Ramos (cell line): Measurements from ENCODE around the gene PDLIM5.

Experiments used
- in situ Hi-C: fragments of 300-500 bp; cut with MboI; formaldehyde crosslinking; loops from one replicate; pipeline ENCODE4 v1.14.3; 2022; ENCODE audit warnings: low sequenced_read_pairs; ENCODE audit not compliant: unreplicated experiment

PDLIM5 gene, protein sequence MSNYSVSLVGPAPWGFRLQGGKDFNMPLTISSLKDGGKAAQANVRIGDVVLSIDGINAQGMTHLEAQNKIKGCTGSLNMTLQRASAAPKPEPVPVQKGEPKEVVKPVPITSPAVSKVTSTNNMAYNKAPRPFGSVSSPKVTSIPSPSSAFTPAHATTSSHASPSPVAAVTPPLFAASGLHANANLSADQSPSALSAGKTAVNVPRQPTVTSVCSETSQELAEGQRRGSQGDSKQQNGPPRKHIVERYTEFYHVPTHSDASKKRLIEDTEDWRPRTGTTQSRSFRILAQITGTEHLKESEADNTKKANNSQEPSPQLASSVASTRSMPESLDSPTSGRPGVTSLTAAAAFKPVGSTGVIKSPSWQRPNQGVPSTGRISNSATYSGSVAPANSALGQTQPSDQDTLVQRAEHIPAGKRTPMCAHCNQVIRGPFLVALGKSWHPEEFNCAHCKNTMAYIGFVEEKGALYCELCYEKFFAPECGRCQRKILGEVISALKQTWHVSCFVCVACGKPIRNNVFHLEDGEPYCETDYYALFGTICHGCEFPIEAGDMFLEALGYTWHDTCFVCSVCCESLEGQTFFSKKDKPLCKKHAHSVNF

DNA sequence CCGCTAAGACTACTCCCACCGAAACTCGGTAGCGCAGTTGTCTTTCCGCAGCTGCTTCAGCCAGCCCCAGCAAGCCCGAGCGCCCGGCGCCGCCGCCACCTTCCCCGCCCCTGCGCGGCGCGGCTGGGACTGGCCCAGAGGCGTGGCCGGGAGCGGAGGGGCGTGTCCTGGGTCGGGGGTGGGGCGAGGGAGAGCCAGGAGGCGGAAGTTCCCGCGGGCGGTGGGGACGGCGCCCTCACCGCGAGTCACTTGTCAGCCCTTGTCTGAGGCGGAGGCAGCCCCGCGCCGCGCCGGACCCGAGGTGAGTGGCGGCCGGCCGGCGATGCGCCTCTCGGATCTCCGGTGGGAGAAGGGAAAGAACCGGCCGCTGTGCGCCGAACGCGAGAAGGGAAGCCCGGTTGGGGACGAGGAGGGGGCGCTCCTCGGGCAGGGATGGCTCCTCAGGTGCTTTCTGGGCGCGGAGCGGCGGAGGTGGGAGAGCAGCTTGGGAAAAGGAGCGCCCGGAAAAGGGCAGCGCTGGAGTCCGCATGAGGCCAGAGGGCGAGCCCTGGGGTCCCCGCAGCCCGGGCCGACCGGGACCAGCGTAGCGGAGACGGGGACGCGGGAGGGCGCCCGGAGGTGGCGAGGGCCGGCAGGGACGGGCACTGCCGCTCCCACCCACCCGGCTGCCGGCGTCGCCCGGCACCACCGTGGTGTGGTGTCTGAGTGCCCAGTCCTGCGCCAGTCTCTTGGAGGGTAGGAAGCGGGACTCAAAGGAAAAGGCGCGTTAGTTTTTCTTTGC, at the start of gene PDLIM5:
PDLIM5 (plus strand) TSS at position 248 of the 781 bp plus-strand sequence. CDS start 3,347 bp downstream, outside the sequence.
- in situ Hi-C loops, result no loop called here

DNA sequence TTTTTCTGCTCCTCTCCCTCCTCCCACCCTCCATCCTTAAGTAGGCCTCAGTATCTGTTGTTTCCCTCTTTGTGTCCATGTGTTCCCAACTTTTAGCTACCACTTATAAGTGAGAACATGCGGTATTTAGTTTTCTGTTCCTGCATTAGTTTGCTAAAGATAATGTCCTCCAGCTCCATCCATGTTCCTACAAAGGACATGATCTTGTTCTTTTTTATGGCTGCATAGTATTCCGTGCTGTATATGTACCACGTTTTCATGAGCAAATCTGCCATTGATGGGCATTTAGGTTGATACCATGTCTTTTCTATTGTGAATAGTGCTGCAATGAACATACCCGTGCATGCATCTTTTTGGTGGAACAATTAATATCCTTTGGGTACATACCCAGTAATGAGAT, 49.3 kb upstream of the PDLIM5 start:
- in situ Hi-C loops, result loop anchor here (10.0 kb wide), 2 partner anchors 192 to 608 kb away; no protein-coding TSS in a partner anchor

DNA sequence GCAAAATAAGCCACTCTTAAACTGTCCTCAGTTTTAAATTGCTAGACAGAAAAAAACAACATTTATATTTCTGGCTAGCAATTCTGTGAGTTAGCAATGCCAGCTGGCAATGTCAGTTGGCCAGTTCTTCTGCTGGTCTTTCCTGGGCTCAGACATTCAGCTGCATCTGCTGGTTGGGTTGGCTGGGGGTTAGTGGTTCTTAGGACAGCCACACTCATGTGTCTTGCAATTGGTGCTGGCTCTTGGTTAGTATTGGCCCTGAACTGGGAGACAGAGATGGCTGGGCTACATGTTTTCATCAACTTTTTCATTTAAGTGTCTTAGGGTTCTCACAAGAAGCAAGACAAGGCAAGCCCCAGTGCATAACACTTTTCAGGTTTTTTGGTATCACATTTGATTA, 48.0 kb upstream of the PDLIM5 start:
- in situ Hi-C loops, result loop anchor here (10.0 kb wide), 2 partner anchors 191 to 609 kb away; no protein-coding TSS in a partner anchor

DNA sequence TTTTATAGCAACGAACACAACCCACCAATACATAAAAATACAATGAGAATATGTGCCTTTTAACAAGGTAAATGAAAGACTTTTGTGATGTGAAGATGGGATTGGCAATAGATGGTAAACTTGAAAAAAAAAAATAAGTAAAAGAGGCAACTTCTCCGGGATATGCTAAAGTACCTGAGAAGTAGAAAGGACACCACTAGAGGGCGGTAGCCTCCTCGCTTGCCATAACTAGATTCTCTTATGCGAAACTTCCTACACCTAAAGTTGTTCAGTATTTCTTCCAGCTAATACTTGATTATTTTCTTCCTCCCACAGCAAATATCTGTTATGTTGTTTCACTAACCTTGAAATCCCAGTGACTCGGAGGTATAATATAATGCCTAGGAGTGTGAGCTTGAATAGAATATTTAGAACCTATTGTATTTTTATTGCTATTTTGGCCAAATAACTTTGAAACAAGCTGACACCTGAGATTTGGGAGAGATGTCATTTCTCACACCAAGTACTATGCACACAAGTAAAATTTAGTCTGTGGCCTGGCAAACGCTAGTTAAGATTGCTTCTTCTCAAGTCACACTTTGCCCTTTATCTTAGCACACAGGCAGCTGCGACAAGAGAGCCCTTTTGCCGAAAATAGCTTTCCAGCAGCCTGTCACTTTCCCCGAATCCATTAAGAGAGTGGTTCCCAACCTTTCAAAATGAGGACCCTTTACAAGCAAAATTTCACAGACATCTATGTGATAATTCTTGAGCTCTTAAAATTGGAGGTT, 44.9 kb upstream of the PDLIM5 start:
- in situ Hi-C loops, result loop anchor here (10.0 kb wide), 2 partner anchors 188 to 612 kb away; no protein-coding TSS in a partner anchor

DNA sequence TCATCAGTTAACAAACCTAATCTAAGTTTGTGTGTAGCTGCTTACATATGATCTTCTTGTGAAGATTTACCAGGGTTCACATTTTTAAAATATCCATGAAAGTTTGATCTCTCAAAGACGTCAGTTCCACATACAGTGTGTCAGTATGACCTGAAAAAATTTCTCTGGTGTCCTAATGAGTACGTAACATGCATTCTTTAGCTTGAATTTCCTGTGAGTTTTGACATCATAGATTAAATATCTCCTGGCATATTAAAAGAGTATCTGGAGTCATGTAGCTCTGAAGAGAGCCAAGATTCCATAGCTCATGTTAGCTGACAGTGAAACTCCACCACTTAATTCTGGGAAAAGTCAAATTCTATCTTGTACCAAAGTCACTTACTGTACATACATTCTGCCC, 43.9 kb upstream of the PDLIM5 start:
- in situ Hi-C loops, result loop anchor here (10.0 kb wide), 2 partner anchors 187 to 613 kb away; no protein-coding TSS in a partner anchor

DNA sequence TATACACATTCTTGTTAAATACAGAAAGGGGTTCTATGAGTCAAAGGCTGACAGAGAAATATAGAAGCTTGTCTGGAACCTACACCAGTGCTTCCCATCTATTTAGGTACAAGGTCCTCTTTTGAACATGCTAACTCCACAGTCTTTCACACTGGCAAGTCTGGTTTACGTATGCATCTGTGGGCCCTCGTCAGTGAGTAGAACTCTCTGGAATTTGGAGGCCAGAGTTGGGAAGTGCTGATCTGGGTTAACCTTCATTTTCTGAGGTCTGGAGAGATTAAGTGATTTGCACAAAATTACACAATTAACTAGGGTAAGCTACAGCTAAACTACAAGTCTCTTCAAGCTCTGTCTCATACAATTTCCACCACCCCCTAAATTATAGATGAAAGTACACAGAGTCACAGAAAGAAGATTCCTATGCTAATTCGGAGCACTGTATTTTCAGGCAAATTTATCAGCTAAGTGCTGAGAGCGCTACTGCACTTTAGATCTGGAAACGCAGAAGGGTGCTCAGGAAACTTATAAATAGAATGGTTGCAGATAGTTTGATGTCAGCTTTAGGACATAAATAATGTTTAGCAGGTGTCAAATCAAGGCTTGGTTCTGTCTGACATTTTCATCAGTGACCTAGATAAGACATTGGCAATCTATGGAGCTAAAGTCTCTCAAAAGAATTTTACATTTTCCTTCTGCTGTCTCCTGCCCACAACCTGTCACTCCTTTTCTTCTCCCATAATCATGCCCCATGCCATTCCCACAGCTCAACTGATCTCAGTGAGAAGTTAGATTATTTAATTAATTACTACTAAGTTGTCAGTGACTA, 43.0 kb upstream of the PDLIM5 start:
- in situ Hi-C loops, result loop anchor here (10.0 kb wide), 2 partner anchors 186 to 614 kb away; no protein-coding TSS in a partner anchor

DNA sequence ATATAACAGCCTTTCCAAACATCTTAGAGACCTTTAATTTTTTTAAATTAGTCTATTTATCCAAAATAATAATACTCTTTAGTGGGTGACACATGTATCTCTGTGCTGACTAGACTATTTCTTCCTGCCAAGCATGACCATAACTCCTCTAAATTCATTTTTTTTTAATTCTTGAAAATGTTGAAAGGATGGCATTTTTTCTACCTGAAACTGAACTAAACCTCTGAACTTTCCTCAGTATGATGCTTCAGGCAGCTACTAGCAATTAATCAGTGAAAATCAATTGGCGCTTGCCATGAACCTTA, 42.4 kb upstream of the PDLIM5 start:
- in situ Hi-C loops, result loop anchor here (10.0 kb wide), 2 partner anchors 185 to 615 kb away; no protein-coding TSS in a partner anchor

DNA sequence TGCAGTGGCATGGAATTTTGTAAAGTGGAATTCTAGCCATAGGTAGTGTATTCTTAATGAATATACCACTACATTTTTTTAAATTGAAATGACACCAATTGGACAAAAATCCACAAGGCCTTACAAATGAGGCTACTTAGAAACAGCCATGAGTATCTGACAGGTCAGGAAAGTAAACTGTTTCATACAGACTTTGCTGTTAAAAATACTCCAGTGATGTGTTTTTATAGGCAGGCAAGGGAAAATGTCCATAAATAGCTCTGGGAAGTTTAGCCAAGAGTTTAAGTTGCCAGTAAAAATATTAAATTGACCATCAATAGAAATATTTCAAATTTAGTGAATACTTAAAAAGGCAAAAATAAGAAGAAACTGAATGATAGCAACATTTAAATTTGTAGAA, 41.8 kb upstream of the PDLIM5 start:
- in situ Hi-C loops, result loop anchor here (10.0 kb wide), 2 partner anchors 185 to 615 kb away; no protein-coding TSS in a partner anchor

DNA sequence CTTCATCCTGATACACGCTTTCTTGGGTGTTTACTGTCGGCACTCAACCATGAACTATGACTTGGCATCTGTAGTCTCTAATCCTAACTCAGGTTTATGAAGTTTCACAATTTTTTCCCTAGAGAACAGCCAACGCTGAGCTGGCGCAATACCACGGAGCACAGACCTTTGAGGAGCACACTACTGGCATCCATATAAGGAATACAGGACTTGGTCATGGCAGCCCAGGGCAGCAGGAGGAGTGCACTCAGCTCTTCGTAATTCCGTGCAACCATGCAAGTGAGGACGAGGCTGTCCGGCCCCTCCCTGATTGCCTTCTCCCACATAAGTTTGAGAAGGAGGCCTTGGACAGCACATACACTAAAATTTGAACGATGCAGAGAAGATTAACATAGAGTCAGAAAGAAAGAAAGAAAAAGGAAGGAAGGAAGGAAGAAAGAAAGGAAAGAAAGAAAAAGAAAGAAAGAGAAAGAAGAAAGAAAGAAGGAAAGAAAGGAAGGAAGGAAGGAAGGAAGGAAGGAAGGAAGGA, 41.0 kb upstream of the PDLIM5 start:
- in situ Hi-C loops, result no loop called here

DNA sequence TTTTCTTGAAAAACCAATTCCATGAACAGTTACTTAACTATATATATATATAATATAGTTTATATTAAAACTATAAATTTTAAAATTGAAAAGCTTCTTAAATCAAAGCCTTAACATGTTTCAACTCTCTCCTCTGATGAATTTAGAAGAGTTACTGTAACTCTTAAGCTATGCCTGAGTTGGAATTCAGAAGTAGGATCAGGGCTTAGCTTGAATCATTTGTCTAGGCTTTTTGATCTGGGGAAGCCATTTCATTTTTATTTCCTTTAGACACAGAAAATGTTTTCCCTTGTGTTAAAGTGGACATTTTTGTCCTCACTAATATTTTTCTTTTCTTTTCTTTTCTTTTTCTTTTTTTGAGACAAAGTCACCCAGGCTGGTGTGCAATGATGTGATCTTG, 40.4 kb upstream of the PDLIM5 start:
- in situ Hi-C loops, result no loop called here

DNA sequence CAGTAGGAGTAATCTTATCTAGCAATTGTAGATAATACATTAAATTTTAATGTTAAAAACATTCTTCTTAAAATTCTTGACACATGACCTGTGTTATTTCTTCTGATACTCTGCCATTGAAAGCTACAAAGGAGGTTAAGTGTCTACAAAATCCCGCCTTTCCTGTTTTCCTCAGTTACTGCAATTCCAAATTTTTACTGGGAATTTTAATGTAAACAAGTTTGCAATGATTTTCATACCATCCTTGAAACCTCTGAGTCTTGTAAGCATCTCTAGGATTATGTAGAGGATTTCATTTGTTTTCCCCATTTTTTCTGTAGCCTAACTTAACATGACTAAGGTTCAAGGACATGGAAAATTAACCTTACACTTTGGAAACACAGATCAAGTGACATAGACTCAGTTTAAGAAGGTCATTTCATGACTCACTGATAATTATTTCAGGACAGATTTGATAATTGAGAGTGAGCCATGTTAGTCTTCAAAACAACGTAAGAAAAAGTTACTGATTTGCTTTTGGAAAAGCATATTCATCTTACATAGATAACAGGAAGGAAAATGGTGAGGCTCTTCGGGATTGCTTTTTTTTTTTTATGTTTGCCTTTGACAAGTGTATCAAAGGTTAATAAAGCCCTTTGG, 39.6 kb upstream of the PDLIM5 start:
- in situ Hi-C loops, result no loop called here

DNA sequence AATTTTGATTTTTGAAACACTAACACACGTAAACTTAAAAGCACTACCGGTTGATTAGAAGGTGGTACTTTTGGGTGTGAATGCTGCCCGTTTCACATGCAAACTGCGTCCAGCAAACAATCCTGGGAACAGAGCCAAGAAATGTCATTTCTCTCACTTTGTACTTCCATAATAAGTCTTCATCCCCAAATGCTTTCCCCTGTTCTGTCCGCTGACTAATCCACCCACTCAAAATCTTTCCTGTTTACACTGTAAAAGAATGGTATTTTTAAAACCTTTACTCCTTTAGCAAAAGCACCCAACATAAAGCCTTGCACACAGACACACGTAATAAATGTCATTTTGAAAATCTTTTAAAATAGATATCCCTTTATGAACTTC, 39.1 kb upstream of the PDLIM5 start:
- in situ Hi-C loops, result no loop called here

DNA sequence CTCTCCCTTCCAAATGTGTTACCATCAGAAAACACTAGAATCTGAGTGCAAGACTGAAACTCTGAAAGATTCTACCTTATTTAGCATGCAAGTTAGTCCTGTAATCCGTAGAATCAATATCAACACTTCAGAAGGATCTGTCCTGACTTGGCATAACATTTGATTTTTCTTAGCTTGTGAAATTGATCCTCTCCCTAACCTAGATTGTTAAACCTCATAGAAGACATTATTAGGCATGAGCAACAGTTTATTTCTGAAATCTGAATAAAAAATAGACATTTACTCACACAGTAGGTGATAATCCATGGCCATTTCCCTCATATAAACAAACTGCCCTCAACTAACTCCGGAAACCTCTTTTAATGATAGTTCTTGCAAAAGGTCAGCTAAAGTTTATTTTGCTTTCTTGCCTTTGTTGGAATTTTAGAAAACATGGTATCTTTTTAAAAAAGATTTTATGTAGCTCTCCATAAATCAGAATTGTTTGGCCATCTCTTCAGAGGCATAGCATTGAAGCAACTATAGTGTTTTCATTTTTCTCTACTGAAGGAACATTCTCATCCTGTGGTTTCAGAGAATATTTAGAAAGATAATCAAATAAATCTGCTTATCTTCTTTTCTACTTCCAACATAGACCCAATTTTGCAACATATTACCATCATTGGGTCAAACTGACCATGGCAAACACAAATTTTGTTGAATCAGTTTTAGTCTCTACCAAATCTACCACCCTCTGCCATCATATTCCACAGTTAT, 38.5 kb upstream of the PDLIM5 start:
- in situ Hi-C loops, result no loop called here

DNA sequence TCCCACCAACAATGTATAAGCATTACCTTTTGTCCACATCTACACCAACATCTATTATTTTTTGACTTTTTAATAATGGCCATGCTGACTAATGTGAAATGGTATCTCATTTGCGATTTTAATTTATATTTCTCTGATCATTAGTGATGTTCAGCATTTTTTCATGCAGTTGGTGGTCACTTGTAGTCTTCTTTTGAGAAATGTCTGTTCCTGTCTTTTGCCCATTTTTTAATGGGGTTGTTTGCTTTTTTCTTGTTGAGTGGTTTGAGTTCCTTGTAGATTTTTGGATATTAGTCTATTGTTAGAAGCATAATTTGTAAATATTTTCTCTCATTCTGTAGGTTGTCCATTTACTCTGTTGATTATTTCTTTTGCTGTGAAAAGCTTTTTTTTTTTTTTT, 36.8 kb upstream of the PDLIM5 start:
- in situ Hi-C loops, result no loop called here

DNA sequence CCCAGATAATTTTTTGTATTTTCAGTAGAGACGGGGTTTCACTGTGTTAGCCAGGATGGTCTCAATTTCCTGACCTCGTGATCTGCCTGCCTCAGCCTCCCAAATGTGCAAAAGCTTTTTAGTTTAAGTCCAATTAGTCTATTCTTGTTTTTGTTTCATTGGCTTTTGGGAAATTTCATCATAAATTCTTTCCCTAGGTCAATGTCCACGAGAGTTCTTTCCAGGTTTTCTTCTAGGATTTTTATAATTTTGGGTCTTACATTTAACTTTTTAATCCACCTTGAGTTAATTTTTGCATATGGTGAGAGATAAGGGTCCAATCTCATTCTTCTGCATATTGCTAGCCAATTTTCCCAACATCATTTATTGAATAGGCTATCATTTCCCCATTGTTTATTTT, 36.3 kb upstream of the PDLIM5 start:
- in situ Hi-C loops, result no loop called here

DNA sequence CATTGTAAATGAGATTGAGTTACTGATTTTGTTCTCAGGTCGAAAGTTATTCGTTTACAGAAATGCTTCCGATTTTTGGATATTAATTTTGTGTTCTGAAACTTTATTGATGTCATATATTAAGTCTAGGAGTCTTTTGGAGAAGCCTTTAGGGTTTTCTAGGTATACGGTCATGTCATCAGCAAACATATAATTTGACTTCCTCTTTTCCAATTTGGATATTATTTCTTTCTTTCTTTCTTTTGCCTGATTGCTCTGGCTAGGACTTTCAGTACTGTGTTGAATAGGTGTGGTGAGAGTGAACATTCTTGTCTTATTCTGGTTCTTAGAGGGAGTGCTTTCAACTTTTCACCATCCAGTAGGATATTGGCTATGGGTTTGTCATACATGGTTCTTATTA, 35.4 kb upstream of the PDLIM5 start:
- in situ Hi-C loops, result no loop called here

DNA sequence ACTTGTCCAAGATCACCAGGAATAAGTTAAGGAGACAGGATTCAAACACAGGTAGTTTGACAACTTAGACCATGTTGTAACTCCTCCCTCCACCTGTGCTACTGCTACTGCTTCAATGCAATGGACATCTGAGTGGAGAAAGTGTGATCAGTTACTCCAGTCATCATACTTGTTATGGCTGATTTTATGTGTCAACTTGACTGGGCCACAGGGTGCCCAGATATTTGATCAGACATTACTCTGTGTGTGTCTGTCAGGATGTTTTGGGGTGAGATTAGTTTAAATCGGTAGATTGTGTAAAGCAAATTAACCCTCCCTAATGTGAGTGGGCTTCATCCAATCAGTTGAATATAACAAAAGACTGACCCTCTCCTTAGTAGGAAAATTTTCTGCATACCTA, 34.8 kb upstream of the PDLIM5 start:
- in situ Hi-C loops, result no loop called here

DNA sequence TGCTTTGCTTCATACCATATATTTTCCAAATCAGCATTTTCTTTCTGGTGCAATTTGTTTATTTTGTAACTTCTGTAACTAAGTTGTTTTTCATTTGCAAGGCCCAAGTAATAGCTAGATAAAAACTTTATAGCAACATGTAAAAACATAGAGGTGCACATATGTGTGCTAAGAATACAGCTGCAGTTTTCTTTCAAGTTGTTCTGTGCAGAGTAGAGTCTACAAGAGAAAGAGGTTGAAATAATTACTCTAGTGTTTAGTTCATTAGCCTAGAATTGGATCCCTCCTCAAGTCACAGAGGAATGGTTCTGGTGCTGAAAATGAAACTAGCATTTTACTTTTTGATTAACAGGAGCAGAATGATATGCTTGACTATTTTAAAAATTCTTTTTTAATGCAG, 32.2 kb upstream of the PDLIM5 start:
- in situ Hi-C loops, result no loop called here
